ENCODE data around the gene SEC22A.

SEC22A gene

DNA sequence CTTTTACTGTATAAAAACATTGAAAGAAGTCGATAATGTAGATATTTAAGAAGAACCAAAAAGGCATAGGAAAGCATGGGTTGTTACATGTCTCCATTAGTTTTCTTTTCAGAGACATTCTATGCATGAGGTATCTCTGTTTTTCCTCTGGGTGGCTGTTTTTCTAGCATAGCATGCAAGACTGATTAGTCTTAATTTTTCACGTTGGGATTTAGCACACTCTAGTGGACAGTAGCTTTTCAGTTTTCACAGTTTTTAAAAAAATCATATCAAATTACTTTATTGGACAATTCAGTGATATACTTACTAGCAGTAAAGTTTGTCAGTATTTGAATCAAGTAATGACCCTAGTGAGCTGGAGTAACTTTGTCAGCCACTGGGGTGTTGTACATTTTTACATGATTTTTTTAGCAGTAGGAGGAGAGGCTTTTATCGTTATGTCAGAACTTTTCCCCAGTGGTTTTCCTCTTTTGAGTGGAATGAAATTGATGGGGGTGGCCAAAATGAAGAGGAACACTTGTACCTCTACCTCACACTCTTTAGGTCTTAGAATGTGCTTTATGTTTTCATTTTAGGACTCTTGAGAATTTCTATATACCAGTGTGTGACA, 57.2 kb downstream of the SEC22A start:
- Histone ChIP-seq H3K4me1 (ENCODE audit: insufficient read depth, low read length, severe bottlenecking) (no peaks in the 10 kb centered on the region), H4K20me1 (ENCODE audit: insufficient read depth, low read length) (no peaks in the 10 kb centered on the region), H3K27ac (ENCODE audit: low read depth, low read length, poor library complexity, severe bottlenecking) (no peak overlapping the region), H3K9me3 (ENCODE audit: low read length) (no peaks in the 10 kb centered on the region), H3K9me2 (ENCODE audit: low read depth, low read length) (no peaks in the 10 kb centered on the region), H3K4me3 (ENCODE audit: low read depth, low read length, poor library complexity, severe bottlenecking) (no peak overlapping the region), H3K36me3 (ENCODE audit: insufficient read depth, low read length) (no peaks in the 10 kb centered on the region), H3K4me2 (ENCODE audit: low read length) (no peak overlapping the region), H3K27me3 (ENCODE audit: insufficient read depth, low read length) (no peaks in the 10 kb centered on the region), H2AFZ (ENCODE audit: low read length) (no peak overlapping the region), H3K79me2 (ENCODE audit: insufficient read depth, low read length) (no peaks in the 10 kb centered on the region), H3F3A (ENCODE audit: insufficient read depth, low read length) (no peaks in the 10 kb centered on the region), H3K9ac (ENCODE audit: low read length) (no peak overlapping the region)
- TF ChIP-seq, protein P1, sequence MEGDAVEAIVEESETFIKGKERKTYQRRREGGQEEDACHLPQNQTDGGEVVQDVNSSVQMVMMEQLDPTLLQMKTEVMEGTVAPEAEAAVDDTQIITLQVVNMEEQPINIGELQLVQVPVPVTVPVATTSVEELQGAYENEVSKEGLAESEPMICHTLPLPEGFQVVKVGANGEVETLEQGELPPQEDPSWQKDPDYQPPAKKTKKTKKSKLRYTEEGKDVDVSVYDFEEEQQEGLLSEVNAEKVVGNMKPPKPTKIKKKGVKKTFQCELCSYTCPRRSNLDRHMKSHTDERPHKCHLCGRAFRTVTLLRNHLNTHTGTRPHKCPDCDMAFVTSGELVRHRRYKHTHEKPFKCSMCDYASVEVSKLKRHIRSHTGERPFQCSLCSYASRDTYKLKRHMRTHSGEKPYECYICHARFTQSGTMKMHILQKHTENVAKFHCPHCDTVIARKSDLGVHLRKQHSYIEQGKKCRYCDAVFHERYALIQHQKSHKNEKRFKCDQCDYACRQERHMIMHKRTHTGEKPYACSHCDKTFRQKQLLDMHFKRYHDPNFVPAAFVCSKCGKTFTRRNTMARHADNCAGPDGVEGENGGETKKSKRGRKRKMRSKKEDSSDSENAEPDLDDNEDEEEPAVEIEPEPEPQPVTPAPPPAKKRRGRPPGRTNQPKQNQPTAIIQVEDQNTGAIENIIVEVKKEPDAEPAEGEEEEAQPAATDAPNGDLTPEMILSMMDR (IDR thresholded peaks at IDR 0.05; ENCODE audit: low read length), result peak; percentile 71
- TF ChIP-seq EZH2 (IDR thresholded peaks at IDR 0.05; ENCODE audit: borderline replicate concordance, low read length), result no peak

- Histone ChIP-seq H3K4me1 (ENCODE audit: insufficient read depth, low read length, severe bottlenecking) (no peaks in the 10 kb centered on the region), H3K79me2 (ENCODE audit: insufficient read depth, low read length) (no peaks in the 10 kb centered on the region), H3K9me2 (ENCODE audit: low read depth, low read length) (no peaks in the 10 kb centered on the region), H3K9ac (ENCODE audit: low read length) (no peak overlapping the region), H3F3A (ENCODE audit: insufficient read depth, low read length) (no peaks in the 10 kb centered on the region), H3K4me2 (ENCODE audit: low read length) (no peak overlapping the region), H3K9me3 (ENCODE audit: low read length) (no peaks in the 10 kb centered on the region), H2AFZ (ENCODE audit: low read length) (no peak overlapping the region), H3K27me3 (ENCODE audit: insufficient read depth, low read length) (no peaks in the 10 kb centered on the region), H3K27ac (ENCODE audit: low read depth, low read length, poor library complexity, severe bottlenecking) (no peak overlapping the region), H3K4me3 (ENCODE audit: low read depth, low read length, poor library complexity, severe bottlenecking) (no peak overlapping the region), H4K20me1 (ENCODE audit: insufficient read depth, low read length) (no peaks in the 10 kb centered on the region), H3K36me3 (ENCODE audit: insufficient read depth, low read length) (peaks cover 19% of the 10 kb centered on the region)
- TF ChIP-seq, protein P1 (IDR thresholded peaks at IDR 0.05; ENCODE audit: low read length), result no peak
- TF ChIP-seq EZH2 (IDR thresholded peaks at IDR 0.05; ENCODE audit: borderline replicate concordance, low read length), result no peak
Observed at GRCh38 chr3:123261666-123262065, 59.9 kb downstream of the SEC22A start.

GRCh38 chr3:123262226-123262625, 60.5 kb downstream of the SEC22A start:
- H3K79me2 ChIP-seq (ENCODE audit: insufficient read depth, low read length), result no peaks in the 10 kb centered on the region
- no peaks in the 10 kb centered on the region for H3K9me2 ChIP-seq (ENCODE audit: low read depth, low read length)
- no peak overlapping the region for H3K4me2 ChIP-seq (ENCODE audit: low read length)
- no peaks in the 10 kb centered on the region for H3K9me3 ChIP-seq (ENCODE audit: low read length)
- H3K27ac ChIP-seq (ENCODE audit: low read depth, low read length, poor library complexity, severe bottlenecking), result no peak overlapping the region
- H4K20me1 ChIP-seq (ENCODE audit: insufficient read depth, low read length), result no peaks in the 10 kb centered on the region
- H3F3A ChIP-seq (ENCODE audit: insufficient read depth, low read length), result no peaks in the 10 kb centered on the region
- TF ChIP-seq, protein P1 (IDR thresholded peaks at IDR 0.05; ENCODE audit: low read length), result no peak
- TF ChIP-seq EZH2 (IDR thresholded peaks at IDR 0.05; ENCODE audit: borderline replicate concordance, low read length), result no peak
- H3K4me1 ChIP-seq (ENCODE audit: insufficient read depth, low read length, severe bottlenecking), result no peaks in the 10 kb centered on the region
- H3K9ac ChIP-seq (ENCODE audit: low read length), result no peak overlapping the region
- no peak overlapping the region for H2AFZ ChIP-seq (ENCODE audit: low read length)
- H3K36me3 ChIP-seq (ENCODE audit: insufficient read depth, low read length), result peaks cover 22% of the 10 kb centered on the region
- H3K27me3 ChIP-seq (ENCODE audit: insufficient read depth, low read length), result no peaks in the 10 kb centered on the region
- H3K4me3 ChIP-seq (ENCODE audit: low read depth, low read length, poor library complexity, severe bottlenecking), result no peak overlapping the region
